ENCODE results near the gene IL2RA.

GRCh38 chr10:6018422-6018821, 43.7 kb downstream of the IL2RA start:
- TF ChIP-seq EZH2phosphoT487 (IDR thresholded peaks at IDR 0.05; ENCODE audit: unreplicated experiment) = no peak
- no peak for TF ChIP-seq CTCF (conservative IDR thresholded peaks at IDR 0.05; ENCODE audit: low read depth in 2 of 2)
- TF ChIP-seq EZH2 (IDR thresholded peaks at IDR 0.05; ENCODE audit: low read depth, unreplicated experiment) = no peak
- TF ChIP-seq REST (IDR thresholded peaks at IDR 0.05; ENCODE audit: unreplicated experiment) = no peak
- TF ChIP-seq ZNF331 (CRISPR knock-in tag; IDR thresholded peaks at IDR 0.05; ENCODE audit: low read depth) = no peak
- no peak for TF ChIP-seq POLR2AphosphoS5 (IDR thresholded peaks at IDR 0.05; ENCODE audit: low read depth)
- TF ChIP-seq JUNB (IDR thresholded peaks at IDR 0.05; ENCODE audit: unreplicated experiment) = no peak
- no peak for TF ChIP-seq CREB1 (CRISPR knock-in tag; IDR thresholded peaks at IDR 0.05; ENCODE audit: low read depth)
- no peak for TF ChIP-seq NANOG (IDR thresholded peaks at IDR 0.05; ENCODE audit: borderline replicate concordance)
- TF ChIP-seq ZNF114 (CRISPR knock-in tag; IDR thresholded peaks at IDR 0.05) = no peak
- TF ChIP-seq ETS1 (IDR thresholded peaks at IDR 0.05) = no peak
- TF ChIP-seq ZNF462 (CRISPR knock-in tag; IDR thresholded peaks at IDR 0.05) = no peak
- no peak for TF ChIP-seq STAT1 (IDR thresholded peaks at IDR 0.05; ENCODE audit: unreplicated experiment)

Data from GM23338 (cell line).